ENCODE data around the gene KLHL29.

The KLHL29 gene

DNA sequence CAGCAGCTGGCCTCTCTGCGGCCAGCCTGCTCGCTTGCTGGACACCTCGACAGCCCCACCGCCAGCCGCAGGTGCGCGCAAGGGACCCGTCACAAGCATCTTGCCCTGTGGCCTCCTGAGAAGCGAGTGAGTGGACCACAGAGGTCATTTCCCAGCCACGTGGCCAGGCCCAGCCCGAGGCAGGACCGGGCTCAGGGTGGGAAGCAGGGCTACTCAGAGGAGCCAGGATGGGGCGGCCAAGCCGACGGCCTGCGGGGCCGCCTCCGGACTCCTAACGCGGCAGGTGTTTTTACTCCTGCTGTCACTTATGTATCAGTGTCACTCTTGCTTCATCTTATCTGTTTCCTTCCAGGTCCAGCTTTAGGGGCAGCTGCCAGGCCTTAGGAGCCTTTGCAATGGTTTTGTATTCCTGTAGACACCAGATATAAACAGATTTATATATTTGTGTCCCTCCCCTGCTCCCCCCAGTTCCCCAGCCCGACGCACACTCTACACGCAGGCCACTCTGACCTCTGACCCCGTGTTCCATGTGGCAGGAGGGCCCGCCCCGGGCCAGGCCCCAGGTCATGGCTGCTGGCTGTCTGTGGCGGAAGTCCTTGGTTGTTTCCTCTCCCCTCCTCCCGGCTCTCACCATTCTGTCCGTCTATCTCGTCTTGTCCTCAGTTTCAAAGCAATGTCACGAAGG is 305.6 kb downstream of the KLHL29 start:
- DNase-seq, result no peak

DNA sequence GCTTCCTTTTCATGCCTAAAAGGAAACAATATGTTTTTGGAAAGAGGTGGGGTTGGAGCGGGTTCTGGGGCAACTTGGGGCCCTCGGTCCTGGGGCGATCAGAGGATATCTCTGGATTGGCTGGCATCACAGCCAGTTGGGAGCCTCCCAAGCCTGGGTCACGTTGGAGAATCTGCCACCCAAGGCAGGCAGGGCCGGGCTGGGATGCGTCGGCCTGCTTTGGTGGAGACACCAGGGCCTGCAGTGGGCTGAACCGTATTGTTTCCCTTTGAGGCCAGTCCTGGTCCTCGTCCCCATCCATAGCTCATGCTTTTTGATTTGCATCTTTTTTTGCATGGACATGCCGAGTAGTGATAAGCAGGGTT is 306.1 kb downstream of the KLHL29 start:
- DNase-seq, result no peak

GRCh38 chr2:23691565-23691964 is 306.6 kb downstream of the KLHL29 start:
- DNase-seq, result no peak

GRCh38 chr2:23692263-23692662 is 307.3 kb downstream of the KLHL29 start:
- DNase-seq, result no peak

DNA sequence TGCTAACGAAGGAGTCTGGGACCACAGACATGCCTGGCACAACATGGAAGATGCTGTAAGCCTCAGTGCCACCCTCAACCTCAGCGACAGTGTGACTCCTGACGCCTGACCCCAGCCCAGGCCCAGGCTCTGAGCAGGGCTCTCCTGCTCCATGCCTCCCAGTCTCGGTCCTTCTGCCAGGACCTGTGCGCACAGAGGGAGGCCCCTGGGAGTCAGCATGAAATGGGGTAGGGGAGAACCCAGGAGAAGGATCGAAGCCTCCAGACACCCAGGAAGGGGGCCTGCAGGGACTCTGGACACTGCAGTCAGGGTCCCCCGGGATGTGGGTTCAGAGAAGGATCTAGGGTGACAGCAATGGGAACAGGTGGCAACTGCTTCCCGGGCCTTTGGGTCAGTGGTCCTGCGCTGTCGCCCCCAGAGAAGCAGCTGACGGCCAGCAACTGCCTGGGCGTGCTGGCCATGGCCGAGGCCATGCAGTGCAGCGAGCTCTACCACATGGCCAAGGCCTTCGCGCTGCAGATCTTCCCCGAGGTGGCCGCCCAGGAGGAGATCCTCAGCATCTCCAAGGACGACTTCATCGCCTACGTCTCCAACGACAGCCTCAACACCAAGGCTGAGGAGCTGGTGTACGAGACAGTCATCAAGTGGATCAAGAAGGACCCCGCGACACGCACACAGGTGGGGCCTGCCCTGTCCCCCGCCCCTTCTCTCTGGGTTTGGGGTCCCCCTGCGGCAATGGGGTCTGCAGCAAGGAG is 308.0 kb downstream of the KLHL29 start:
- DNase-seq, result no peak

- DNase-seq, result no peak
Observed at GRCh38 chr2:23693606-23693951, 308.6 kb downstream of the KLHL29 start.

- no peak for DNase-seq
Observed at GRCh38 chr2:23694058-23695045, 309.4 kb downstream of the KLHL29 start.

DNA sequence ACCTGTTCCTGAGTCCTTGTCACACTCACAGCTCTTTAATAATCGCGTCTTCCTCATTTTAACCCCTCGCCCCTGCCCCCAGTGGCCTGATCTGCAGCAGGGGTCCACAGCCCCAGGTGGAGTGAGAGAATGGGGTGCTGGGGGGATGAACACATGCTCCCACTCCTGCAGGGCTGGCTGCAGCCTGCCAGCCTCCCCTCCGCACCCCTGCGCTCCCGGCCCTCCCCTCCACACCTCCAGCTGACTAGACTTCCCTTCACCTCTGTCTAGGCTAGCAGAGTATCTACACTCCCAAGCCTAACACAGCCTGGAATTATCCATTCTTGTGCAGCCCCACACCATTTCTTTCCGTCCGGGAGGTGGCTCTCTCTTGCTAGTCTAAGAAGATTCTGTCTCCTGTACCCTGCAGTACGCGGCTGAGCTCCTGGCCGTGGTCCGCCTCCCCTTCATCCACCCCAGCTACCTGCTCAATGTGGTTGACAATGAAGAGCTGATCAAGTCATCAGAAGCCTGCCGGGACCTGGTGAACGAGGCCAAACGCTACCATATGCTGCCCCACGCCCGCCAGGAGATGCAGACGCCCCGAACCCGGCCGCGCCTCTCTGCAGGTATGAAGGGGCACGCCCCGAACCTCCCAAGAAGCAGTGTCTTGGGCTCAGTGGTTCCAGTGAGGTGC is 310.4 kb downstream of the KLHL29 start:
- no peak for DNase-seq

- DNase-seq, result no peak
Observed at GRCh38 chr2:23695890-23696751, 311.1 kb downstream of the KLHL29 start.

GRCh38 chr2:23696752-23697045 is 311.7 kb downstream of the KLHL29 start:
- DNase-seq, result no peak

DNA sequence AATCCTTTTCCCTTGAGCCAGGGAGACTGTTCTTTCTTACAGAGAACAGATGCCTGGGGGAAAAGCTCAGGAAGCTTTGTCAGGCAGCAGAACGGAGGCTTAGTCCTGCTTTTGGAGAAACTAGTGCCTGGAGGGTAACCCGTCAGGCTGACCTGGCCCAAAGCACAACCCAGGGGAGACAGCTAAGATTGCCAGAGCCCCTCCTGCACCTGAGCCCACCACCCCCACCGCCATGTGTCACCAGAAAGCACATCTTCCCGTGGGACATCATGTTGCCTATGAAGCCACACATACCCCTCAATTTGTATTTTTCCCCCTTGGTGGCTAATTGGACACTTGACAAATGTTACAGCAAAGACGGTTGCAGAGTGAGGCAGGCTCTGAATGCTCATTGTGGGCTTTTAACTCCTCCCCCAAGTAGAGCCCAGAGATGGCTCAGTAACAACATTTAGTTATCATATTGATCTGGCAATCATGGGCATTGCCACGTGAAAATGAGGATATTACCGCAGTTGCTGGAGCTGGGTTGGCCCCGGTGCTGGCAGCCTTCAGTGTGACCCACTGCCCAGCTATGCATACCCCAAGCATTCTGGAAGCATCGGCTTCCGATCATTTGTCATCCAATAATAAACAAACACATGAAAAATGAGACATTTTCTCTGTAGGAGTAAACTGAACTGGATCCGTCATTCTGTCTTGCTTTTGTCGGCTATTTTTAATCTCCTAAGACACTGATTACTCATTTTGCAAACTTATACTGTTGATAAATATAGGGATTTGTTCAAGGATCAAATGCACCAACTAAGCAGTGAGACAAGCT is 312.5 kb downstream of the KLHL29 start:
- no peak for DNase-seq

GRCh38 chr2:23698116-23698693 is 313.2 kb downstream of the KLHL29 start:
- DNase-seq, result no peak

GRCh38 chr2:23698721-23699579 is 314.0 kb downstream of the KLHL29 start:
- no peak for DNase-seq

DNA sequence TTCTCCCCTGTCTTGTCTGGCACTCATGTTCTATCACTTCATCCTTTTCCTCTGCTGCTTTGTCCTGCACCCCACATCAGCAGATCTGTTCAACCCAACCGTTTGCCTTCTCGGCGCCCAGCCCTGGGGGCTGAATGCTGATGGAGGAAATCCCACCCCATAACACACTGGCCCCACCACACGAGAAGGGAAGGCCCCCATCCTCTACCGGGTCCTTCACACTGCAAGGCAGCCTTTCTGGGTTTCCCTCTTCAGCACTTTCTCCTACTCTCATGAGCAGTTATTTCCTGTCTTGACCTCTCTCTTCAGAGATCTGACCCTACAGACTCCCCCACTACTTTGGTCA is 314.6 kb downstream of the KLHL29 start:
- no peak for DNase-seq

DNA sequence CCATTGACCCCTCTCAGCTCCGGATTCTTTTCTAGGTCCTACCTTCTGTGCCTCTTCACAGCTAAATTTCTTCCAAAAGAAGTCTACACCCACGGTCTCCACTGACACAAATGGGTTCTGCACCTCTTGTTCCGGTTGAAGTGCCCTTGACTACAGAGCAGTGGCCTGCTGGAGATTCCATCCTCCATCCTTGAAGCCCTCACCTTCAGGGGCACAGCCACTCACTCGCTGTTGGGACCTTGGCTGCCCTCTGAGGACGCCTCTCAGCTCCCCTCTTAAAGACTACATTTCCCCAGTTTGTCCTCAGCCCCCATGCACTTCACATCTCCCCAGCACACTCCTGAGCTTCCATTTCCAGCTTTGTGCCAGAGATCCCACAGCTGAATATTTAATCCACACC is 315.6 kb downstream of the KLHL29 start:
- no peak for DNase-seq

- DNase-seq, result no peak
Observed at GRCh38 chr2:23703037-23703582, 318.1 kb downstream of the KLHL29 start.

DNA sequence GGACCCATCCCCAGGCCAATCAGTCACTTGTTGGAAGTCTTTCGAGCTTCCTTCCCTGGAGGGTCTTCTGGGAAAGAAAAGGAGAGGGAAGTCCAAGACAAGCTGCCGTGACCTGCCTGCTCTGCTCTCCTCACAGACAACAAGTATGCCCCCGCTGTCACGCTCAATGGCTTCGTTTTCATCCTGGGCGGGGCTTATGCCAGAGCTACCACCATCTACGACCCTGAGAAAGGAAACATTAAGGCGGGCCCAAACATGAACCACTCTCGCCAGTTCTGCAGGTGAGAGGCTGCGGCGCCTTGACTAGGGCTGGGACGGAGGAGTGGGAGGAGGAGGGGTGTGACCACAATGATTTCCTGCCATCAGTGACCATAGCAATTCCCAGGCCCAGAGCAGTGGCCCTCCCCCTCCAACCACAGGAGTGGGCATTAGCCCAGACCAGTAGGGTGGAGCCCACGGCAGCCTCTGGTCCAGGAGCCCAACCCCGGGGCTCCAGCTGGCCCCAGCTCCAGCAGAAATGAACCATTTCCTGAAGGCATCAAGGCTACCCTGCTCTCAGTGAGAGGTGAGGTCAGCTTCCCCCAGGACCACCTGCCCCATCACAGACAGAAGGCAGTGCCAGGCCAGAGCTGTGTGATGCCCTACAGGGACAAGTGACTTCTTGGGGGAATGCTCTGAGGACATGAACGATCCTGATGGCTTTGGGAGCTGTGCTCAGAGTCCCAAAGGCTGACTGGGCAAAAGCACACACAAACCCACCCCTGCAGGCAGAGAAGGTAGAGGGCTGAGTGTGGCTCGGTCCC is 318.8 kb downstream of the KLHL29 start:
- no peak for DNase-seq

DNA sequence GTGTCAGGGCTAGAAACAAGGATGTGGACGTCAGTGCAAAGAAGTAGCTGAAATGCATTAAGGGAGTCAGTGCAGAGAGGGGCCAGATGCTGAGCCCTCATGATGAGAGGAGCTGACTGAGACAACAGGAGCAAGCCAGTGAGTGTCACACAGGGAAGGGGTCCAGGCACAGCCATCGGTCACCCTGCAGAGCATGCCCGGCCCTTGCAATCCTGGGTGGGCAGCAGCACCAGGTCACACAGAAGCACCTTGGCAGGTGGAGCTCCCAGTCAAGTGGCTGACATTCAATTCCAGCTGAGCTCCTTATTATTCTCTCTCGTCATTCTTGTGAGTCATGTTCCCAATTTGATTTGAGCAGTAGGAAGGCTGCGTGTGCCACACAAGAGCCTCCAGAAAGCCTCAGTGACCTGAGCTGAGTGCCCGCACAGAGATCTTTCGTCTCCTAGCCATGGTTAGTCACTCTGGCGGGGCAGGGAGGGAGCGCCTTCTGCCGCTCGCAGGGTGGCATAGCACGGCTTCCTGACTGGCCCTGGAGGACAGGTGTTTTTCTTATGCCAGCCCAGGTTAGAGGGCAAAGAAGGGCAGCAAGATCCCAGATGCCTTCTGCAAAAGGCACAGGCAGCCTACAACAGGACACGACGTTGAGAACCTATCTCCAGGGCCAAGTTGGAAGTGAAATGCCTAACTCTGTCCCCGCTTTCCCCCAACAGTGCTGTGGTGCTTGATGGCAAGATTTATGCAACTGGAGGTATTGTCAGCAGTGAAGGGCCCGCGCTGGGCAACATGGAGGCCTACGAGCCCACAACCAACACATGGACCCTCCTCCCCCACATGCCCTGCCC is 321.0 kb downstream of the KLHL29 start:
- DNase-seq, result no peak
